Lower leg skin (tissue), 4 donors: ENCODE measurements around the gene PRKAR1A. TPM values are rescaled to one million over a fixed set of nuclear protein-coding genes. Genes with fewer than 3 reads are reported as not detected.
"Not testable (repeated sequence)": the region's sequence is repeated elsewhere in the genome, so short reads cannot be mapped to it uniquely, and the experiment has no call there.

Source experiments
- DNase-seq, 2 donors: peaks; one replicate each; pipeline ENCODE4 v3.0.0-alpha.2; 2019; ENCODE audit warnings: low spot score in 2 of 2
- H3K4me3 ChIP-seq: fragments of 200-600 bp; sonication (generic); 2 replicates; pipeline ENCODE4 v1.5.1; 2017; ENCODE audit warnings: mild to moderate bottlenecking, low read depth; ENCODE audit not compliant: poor library complexity, severe bottlenecking
- CTCF ChIP-seq, 3 donors: fragments of 450-650 bp; IDR thresholded peaks; one replicate each; pipeline ENCODE4 v1.5.1; 2016; ENCODE audit warnings: antibody characterized with exemption in 3 of 3, mild to moderate bottlenecking in 3 of 3, moderate library complexity in 2 of 3
- POLR2A ChIP-seq, 2 donors: fragments of 450-650 bp; IDR thresholded peaks; one replicate each; pipeline ENCODE4 v1.6.1; 2016 to 2017; ENCODE audit warnings: antibody characterized with exemption in 2 of 2, mild to moderate bottlenecking in 1 of 2, moderate library complexity in 1 of 2
- WGBS, 2 donors: methylation state at CpG; one replicate each; pipeline ENCODE4 v1.1.5; 2018; 5-methylcytosine and 5-hydroxymethylcytosine counted together
- intact Hi-C: fragments of 100-400 bp; cut with DNase I; formaldehyde crosslinking; loops from one replicate; pipeline ENCODE4 v1.15.0; 2023; ENCODE audit warnings: low total_unique reads
- total RNA-seq, 4 donors: library from RNA; depleted of rRNA; stranded (reverse); fragments of >200 nt; gene quantifications; one replicate each; pipeline ENCODE4 v1.1.0, GENCODE V29; 2016

Gene PRKAR1A
- total RNA-seq, 4 donors from 2014 or later = 198 to 214 (median 207) TPM

DNA sequence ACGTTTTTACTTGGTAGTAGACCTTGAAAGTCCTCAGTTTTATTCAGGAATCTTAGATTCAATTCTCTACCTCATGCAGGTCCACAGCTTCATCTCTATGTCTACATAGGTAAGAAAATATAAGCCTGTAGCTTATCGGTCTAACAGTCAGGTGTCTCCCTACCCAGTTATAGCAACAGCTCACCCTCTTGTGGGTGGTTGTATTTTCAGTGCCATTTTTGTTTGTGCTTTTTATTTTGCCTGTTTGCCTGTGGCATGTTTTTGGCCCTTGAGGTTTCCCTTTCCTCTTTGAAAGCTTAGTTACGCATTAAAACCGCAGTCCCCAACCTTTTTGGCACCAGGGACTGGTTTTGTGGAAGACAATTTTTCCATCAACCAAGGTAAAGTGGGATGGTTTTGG is 31.3 kb upstream of the PRKAR1A start:
- intact Hi-C loops = no loop called here
- no peak for DNase-seq
- WGBS, 2 donors = 76 to 85% methylated on average over 4 of the region's 4 CpGs
- no peak overlapping the region for H3K4me3 ChIP-seq
- TF ChIP-seq POLR2A (IDR thresholded peaks at IDR 0.05) (no peak), CTCF (IDR thresholded peaks at IDR 0.05) (no peak)

- H3K4me3 ChIP-seq = no peak overlapping the region
- no peak for TF ChIP-seq POLR2A (IDR thresholded peaks at IDR 0.05)
- TF ChIP-seq CTCF (IDR thresholded peaks at IDR 0.05) = no peak
- intact Hi-C loops = no loop called here
- WGBS, 2 donors = 67 to 73% methylated on average over 4 of the region's 4 CpGs
- no peak for DNase-seq
Measured at GRCh38 chr17:68482576-68483041, 29.6 kb upstream of the PRKAR1A start.

- 62 to 63% methylated on average over 2 of the region's 2 CpGs for WGBS, 2 donors
- TF ChIP-seq CTCF (IDR thresholded peaks at IDR 0.05) = no peak
- TF ChIP-seq POLR2A (IDR thresholded peaks at IDR 0.05) = no peak
- H3K4me3 ChIP-seq = no peak overlapping the region
- intact Hi-C loops = no loop called here
- no peak for DNase-seq
Measured at GRCh38 chr17:68484458-68484857, 27.8 kb upstream of the PRKAR1A start.

- TF ChIP-seq POLR2A (IDR thresholded peaks at IDR 0.05) (no peak), CTCF (IDR thresholded peaks at IDR 0.05) (no peak)
- intact Hi-C loops = no loop called here
- WGBS, 2 donors = 54 to 61% methylated on average over 4 of the region's 4 CpGs
- H3K4me3 ChIP-seq = no peak overlapping the region
- DNase-seq = no peak
Measured at GRCh38 chr17:68489919-68490318, 22.3 kb upstream of the PRKAR1A start.

- peak; percentile 68 to 87 for DNase-seq
- TF ChIP-seq POLR2A (IDR thresholded peaks at IDR 0.05) = no peak
- TF ChIP-seq CTCF (IDR thresholded peaks at IDR 0.05) = no peak
- intact Hi-C loops = no loop called here
- 36 to 42% methylated on average over 12 of the region's 12 CpGs for WGBS, 2 donors
- H3K4me3 ChIP-seq = no peak overlapping the region
Measured at GRCh38 chr17:68491381-68492231, 20.6 kb upstream of the PRKAR1A start.

DNA sequence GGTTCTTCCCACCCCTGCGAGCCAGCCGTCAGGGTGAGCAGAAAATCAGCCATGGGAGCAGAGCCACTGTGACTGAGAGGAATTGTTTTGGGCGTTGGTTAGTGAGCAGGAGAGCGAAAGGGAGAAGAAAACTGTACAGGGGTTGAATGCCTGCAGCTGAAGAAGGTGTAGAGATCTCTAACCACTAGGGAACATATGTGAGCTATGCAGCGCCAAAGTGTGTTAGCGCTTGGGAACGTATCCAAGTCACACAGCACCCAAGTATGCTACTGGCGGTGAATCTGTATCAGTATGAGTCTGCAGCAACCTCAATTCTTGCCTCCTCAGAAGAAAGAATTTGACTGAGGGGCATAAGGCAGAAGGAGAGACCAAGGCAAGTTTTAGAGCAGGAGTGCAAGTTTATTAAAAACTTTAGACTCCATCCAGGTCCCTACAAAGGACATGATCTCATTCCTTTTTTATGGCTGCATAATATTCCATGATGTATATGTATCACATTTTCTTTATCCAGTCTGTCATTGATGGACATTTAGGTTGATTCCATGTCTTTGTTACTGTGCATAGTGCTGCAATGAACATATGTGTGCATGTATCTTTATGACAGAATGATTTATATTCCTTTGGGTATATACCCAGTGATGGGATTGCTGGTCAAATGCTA is 19.7 kb upstream of the PRKAR1A start:
- 48 to 60% methylated on average over 8 of the region's 8 CpGs for WGBS, 2 donors
- intact Hi-C loops, H3K4me3 ChIP-seq, DNase-seq: not testable (repeated sequence)
